GM19193 (cell line): Measurements from ENCODE around the gene SLC19A2.

Source experiments
- POLR2A ChIP-seq: IDR thresholded peaks from 4 replicates; pipeline ENCODE4 v1.6.1; 2011; ENCODE audit not compliant: insufficient read depth, insufficient read length; ENCODE audit errors: extremely low read depth

Gene SLC19A2

DNA sequence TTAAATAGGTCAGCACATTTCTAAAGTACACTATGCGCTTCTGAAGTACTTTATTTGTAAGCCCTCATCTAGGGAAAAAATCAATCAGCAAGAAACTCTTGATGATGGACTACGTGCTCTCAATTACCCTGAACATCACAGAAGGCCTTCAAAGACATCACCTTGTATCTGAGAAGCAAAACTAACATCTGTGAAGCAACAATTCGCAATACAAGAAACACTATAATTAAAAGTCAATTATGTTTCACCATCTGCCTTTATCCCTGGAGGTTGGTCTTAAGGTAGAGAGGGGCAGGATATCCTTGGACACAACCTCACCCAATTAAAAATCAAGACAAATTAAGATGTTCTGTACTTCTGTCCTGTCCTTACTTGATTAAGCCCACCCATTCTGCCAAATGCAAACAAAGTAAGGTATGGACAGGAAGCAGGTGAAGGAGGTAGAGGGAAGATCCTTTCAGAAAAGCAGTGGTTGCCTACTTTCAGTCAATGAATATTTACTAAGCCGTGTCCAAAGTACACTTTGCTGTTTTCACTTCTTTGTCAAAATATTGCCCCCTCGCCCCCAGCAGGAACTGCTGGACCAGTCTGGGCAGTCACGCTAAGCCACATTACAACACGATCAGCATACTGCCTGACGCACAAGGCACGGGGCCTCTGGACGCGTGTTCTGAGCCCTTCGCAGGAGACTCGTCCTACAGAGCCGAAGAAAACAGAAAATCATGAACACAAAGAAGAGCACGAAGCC, 887 bp downstream of the SLC19A2 start:
- no peak for TF ChIP-seq POLR2A

GRCh38 chr1:169484101-169484500, 1.6 kb downstream of the SLC19A2 start:
- no peak for TF ChIP-seq POLR2A

GRCh38 chr1:169483500-169483966, 2.2 kb downstream of the SLC19A2 start:
- no peak for TF ChIP-seq POLR2A

- TF ChIP-seq POLR2A: no peak
These were observed 6.2 kb downstream of the SLC19A2 start for GRCh38 chr1:169479363-169480066.

- TF ChIP-seq POLR2A: no peak
These were observed 7.6 kb downstream of the SLC19A2 start for GRCh38 chr1:169478094-169478672.

DNA sequence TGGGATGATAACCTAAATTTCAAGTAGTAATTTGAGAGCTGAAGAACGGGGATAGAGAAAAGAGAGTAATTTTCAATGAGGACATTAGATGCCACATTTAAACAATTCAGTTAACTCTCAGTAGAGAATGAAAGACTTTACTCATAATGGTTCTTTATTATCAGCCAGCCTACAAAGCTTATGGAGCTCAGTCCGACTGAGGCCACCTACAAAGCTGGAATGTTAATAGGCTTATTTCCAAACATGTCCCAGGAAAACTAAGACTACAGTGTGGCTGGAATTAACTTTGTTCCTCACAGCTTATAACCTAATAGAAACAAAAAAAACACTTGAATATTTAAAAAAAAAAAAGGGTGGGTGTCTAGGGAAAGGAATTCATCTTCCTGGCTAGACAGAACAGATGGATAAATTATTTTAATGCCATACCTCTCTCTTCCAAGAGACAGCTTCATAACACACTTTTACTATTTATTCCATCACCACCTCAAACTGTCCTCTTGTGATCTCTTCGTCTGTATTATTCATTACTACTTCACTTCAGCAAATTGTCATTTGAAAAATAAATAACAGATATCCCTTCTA, 9.8 kb downstream of the SLC19A2 start:
- TF ChIP-seq POLR2A: no peak

DNA sequence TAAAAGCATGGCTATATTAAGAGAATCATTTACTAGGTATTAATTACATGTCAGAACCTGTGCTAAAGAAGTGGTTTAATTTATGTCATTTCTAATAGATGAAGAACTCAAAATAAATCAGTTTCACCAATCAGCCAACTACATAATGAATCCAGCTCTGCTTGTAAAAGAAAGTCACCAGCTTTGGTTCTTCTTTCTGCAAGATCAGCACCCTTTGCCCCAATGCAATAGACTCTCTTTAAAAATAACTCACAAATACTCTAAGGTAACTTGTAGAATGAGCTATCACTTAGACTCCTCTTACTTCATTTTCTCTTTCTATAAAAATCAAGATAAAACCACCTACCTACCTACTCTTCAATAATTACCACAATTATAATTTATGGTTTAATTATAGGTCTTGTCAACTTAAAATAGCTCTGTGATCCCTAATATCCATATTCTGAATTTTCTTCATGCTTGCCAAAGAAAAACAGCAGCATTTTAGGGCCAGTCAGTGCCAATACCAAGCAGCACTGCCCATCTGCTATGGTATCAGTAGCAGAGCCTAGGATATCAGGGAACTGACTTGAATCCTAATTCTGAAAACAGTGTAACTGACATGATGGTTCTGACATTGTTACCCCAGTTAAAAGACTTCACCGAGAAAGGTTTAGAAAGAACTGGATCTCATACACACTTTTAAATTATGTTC, 11.3 kb downstream of the SLC19A2 start:
- no peak for TF ChIP-seq POLR2A

GRCh38 chr1:169473347-169473746, 12.4 kb downstream of the SLC19A2 start:
- no peak for TF ChIP-seq POLR2A

DNA sequence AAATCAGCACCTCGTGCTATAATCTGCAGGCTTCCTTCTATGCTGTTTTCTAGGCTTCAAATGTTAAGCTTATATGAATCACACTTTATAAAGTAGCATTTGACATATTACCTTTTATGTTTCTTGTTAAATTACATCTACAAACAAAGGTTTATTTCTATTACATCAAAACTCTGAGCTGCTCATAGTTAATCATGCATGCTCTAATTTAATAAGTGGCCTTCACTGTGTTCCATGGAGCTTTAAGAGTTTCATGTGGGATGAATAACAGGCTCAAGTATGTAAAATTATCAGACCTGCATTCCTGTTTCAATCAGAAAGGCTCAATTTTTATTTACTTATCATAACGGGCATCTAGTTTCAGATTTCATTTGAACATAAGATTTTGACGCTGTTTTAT, 13.0 kb downstream of the SLC19A2 start:
- TF ChIP-seq POLR2A: no peak

GRCh38 chr1:169468982-169469381, 16.8 kb downstream of the SLC19A2 start:
- TF ChIP-seq POLR2A: no peak

DNA sequence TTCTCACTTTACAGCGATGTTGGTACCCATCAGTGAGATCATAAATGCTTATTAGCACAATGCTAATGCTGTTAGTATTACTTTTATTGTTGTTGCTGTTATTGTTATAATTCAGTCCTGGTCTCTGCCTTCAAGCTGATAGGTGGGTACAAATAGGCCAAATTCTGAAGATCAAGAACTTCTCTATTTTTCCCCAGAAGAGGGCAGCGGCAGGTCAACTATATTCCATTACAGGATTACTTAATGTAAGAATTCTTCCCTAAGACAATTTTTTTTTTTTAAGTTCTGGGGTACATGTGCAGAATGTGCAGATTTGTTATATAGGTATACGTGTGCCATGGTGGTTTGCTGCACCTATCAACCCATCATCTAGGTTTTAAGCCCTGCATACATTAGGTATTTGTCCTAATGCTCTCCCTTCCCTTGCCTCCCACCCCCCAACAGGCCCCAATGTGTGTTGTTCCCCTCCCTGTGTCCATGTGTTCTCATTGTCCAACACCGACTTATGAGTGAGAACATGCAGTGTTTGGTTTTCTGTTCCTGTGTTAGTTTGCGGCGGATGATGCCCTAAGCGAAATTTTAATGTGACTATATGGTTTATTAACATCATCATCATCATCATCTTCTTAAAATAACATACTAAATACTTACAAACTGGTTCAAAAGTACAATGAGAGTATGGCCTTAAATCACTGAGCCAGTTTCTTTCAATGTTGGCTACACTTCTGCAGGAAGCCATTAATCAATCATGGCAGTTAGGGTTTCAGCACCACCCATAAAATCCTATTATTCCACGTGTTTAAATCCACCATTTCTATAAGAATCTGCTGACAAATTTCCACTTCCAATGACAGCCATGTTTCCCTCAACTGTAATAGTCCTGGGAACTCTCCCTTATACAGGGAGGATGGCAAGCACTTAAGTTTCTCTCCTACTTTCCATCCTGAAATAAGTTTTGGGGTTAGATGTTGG, 19.2 kb downstream of the SLC19A2 start:
- TF ChIP-seq POLR2A: no peak

DNA sequence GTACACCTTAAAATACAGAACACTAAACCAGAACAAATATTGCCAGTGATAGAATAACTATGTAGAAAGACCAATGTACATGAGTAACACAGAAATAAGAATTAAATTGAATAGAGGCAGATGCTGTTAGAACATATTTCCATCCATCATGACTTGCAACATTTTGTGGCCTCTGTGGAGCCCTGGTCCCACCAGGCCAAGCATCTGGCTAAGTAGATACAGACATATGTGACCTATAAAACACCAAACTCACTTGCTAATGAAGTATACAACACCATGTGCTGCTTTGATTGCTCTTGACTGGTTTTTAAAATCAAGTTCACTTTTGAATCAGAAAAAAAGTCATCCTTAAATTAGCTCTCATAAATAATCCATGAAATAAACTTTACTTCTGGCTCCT, 20.5 kb downstream of the SLC19A2 start:
- no peak for TF ChIP-seq POLR2A

- TF ChIP-seq POLR2A: no peak
These were observed 23.4 kb downstream of the SLC19A2 start for GRCh38 chr1:169462385-169462784.
